HG03196 (cell line): ENCODE data around the gene COL4A4.

Source experiments
- ATAC-seq: cut with Tn5 transposase; IDR thresholded peaks from one replicate; pipeline ENCODE4 v1.9.1; 2021; ENCODE audit not compliant: unreplicated experiment

COL4A4 gene

GRCh38 chr2:227033471-227034148 is 130.4 kb downstream of the COL4A4 start:
- ATAC-seq = no peak

- ATAC-seq = no peak
Measured at GRCh38 chr2:227031379-227031778, 132.6 kb downstream of the COL4A4 start.

- no peak for ATAC-seq
Measured at GRCh38 chr2:227030789-227031188, 133.2 kb downstream of the COL4A4 start.

- ATAC-seq = no peak
Measured at GRCh38 chr2:227029426-227030105, 134.4 kb downstream of the COL4A4 start.

- no peak for ATAC-seq
Measured at GRCh38 chr2:227025510-227025909, 138.5 kb downstream of the COL4A4 start.

- no peak for ATAC-seq
Measured at GRCh38 chr2:227022608-227023007, 141.4 kb downstream of the COL4A4 start.

- ATAC-seq = no peak
Measured at GRCh38 chr2:227020416-227020815, 143.6 kb downstream of the COL4A4 start.

- no peak for ATAC-seq
Measured at GRCh38 chr2:227016894-227017293, 147.1 kb downstream of the COL4A4 start.

GRCh38 chr2:227013881-227014280 is 150.1 kb downstream of the COL4A4 start:
- no peak for ATAC-seq

- no peak for ATAC-seq
Measured at GRCh38 chr2:227013330-227013729, 150.7 kb downstream of the COL4A4 start.

- ATAC-seq = no peak
Measured at GRCh38 chr2:227010433-227010832, 153.6 kb downstream of the COL4A4 start.

GRCh38 chr2:227007940-227008339 is 156.1 kb downstream of the COL4A4 start:
- no peak for ATAC-seq

- ATAC-seq = no peak
Measured at GRCh38 chr2:227007148-227007547, 156.9 kb downstream of the COL4A4 start.

- ATAC-seq = no peak
Measured at GRCh38 chr2:227006189-227006897, 157.7 kb downstream of the COL4A4 start.

GRCh38 chr2:227004482-227004881 is 159.5 kb downstream of the COL4A4 start:
- ATAC-seq = no peak

- ATAC-seq = no peak
Measured at GRCh38 chr2:227000123-227000522, 163.9 kb downstream of the COL4A4 start.

GRCh38 chr2:226999661-227000060 is 164.3 kb downstream of the COL4A4 start:
- ATAC-seq = no peak

GRCh38 chr2:226995625-226996041 is 168.4 kb downstream of the COL4A4 start:
- ATAC-seq = no peak

- ATAC-seq = no peak
Measured at GRCh38 chr2:226994775-226995174, 169.2 kb downstream of the COL4A4 start.

- ATAC-seq = no peak
Measured at GRCh38 chr2:226993171-226993570, 170.8 kb downstream of the COL4A4 start.

- no peak for ATAC-seq
Measured at GRCh38 chr2:226991663-226992062, 172.3 kb downstream of the COL4A4 start.

- no peak for ATAC-seq
Measured at GRCh38 chr2:226985583-226985946, 178.4 kb downstream of the COL4A4 start.
